CD4-positive, alpha-beta T cell treated with Interleukin-4 for 1 hour (primary cell): ENCODE results near the gene NUP214.

Source experiments
- DNase-seq, 2 donors: peaks; one replicate each; pipeline ENCODE4 v3.0.0-alpha.2; 2020 to 2022

NUP214 gene

DNA sequence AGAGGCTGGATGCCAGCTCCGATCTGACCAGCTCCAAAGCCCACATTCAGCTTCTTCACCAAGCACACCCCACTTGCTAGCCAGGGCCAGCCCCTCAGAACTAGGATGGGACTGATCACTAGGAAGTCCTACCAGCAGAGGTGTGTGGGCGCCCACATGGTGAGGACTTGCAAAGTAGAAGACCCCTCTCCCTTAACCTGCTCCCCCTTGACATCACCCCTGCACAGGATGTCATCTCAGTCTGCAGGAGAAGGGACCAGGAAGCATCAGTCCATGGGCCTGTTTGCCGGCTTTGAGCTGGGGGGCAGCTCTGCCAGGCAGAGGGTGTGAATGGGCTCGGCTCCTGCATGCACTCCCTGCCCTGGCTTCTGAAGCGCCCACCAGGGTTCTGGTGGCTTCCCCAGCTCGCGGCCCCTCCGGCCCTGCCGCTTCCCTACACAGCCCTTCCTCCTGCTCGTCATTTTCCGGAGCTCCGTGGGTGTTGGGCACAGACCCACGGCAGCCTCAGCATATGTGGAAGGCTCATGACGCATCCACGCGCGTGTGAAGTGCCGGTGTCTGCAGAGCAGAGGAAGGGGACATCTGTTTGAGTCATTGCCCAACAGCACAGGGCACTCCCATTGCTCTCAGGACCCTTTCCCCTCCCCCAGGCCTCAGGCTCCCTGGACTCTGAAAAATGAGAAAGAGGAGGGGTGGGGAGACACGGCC is 154.6 kb downstream of the NUP214 start:
- DNase-seq: no peak

DNA sequence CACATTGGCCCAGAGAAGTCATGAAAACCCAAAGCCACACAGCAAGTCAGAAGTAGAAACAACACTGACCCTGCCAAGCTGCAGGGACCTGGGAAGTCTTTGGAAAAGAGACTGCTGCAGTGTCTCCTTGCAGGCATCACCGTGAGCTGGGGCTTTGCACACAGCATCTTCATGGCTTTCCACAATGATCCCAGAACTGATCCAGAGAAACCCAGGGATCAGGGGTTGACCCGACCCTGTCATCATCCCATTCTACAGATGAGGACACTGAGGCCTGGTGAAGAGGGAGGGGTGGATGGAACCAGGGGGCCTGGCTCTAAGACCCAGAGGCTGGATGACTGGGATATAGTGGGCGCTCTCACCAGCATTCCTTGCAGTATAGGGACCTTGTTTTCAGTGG is 155.3 kb downstream of the NUP214 start:
- DNase-seq: no peak

DNA sequence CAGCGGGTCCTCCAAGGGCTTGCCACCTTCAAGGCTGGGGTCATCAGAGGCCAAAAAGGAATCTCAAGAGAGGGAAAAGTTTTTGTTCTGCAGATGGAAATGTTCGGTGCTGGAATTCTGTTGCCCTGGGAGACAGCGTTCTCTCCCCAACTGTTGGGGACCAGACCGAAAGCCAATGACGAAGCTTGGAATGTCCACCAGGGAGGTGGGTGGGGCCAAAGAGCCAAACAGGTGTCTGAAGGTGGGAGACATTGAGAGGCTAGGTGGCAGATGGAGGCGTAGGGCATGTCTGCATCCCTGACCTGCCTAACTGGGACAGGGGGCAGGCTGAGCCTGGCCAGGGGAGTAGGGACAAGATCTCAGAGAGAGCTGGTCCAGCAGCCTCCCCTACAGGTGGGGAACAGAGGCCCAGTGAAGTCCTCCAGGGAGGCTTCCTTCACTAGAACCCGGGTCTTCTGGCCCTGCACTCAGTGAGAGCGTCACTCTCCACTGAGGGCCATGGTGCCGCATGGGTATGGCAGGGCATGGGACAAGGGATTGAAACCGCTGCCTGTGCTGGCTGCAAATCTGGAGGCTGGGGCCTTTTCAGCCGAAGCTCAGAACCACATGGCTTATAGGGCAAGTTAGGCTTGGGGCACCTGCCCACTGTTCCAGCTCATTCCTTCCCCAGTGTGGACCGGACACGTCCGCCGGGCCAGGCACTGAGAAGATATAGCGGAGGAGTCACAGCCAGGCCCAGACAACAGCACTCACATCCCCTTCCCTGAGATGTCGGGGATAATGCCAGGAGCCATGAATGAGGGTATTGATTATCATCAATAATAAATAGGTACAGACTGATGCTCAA is 156.0 kb downstream of the NUP214 start:
- no peak for DNase-seq

DNA sequence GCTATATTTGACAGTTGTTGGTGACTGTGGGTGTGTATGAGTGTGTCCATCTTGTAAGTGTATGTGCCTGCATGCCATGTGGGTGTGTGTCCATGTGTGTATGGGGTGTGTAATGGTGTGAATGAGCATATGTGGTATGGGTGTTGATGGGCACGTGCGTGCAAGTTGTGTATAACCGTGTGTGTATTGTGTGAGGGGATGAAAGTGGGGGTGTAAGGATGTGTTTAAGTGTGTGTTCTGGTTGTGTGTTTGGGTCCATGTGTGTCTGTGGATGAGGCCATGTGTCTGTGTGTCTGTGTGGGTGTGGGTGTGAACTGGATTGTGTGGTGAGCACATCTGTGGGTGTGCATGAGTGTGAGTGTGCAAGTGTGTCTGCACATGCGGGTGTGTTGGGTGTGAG is 156.8 kb downstream of the NUP214 start:
- no peak for DNase-seq

DNA sequence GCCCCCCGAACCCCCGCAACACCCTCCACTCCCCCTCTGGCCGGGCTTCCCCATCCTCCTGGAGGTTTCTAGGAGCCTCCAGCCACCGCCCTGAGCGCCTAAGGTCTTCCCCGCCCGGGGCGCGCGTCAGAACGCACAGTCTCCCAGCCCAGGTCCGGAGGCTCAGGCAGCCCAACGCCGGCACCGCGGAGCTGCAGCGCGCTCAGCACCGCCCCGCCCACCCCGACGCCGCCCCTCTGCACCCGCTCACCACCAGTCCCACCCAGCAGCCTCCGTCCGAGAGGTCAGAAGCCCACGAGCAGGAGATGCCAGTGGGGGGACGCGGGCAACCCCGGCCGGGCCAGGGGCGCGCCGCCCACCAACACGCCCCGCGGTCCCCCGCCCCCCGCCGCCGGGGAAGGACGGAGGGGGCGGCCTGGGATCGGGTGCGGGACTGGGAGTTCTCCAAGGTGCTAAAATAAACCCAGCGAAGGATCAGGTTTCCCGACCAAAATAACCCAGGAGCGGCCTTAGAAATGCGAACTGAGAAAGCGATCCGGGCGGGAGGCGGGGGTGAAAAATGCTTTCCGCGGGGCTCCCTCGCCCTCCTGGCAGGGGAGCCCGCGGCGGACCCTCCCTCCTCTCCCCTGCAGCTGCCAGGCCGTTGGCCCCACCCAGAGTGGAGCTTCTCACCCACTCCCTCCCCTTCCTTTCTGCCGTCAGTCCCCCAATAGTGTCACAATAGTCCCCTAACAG is 157.5 kb downstream of the NUP214 start:
- DNase-seq: no peak
